Stimulated activated naive CD8-positive, alpha-beta T cell treated with anti-CD3 and anti-CD28 coated beads, Interleukin-15, amount 100 ng/mL, for 72 hours (primary cell): ENCODE data around the gene DRC3.

Experiments
- ATAC-seq: fragments of 150-1000 bp; cut with Tn5 transposase; 2 replicates; pipeline ENCODE4 v1.10.0; 2021; ENCODE audit warnings: mild to moderate bottlenecking, moderate library complexity
- DNase-seq, 2 donors: peaks; one replicate each; pipeline ENCODE4 v3.0.0; 2021 to 2022
- H3K27ac Mint-ChIP-seq, 2 donors: one replicate each; pipeline ENCODE4 v1.8.0; 2022; ENCODE audit warnings: mild to moderate bottlenecking in 2 of 2, mixed read lengths in 2 of 2, moderate library complexity in 2 of 2
- H3K27me3 Mint-ChIP-seq: one replicate; pipeline ENCODE4 v1.8.0; 2022; ENCODE audit warnings: mixed read lengths
- H3K4me1 Mint-ChIP-seq: one replicate; pipeline ENCODE4 v1.8.0; 2022; ENCODE audit warnings: mild to moderate bottlenecking, mixed read lengths
- H3K4me3 Mint-ChIP-seq, 2 donors: one replicate each; pipeline ENCODE4 v1.8.0; 2022; ENCODE audit warnings: mild to moderate bottlenecking in 2 of 2, mixed read lengths in 2 of 2, moderate library complexity in 1 of 2
- H3K9me3 Mint-ChIP-seq, 2 donors: one replicate each; pipeline ENCODE4 v1.8.0; 2022; ENCODE audit warnings: mixed read lengths in 2 of 2

Gene DRC3

DNA sequence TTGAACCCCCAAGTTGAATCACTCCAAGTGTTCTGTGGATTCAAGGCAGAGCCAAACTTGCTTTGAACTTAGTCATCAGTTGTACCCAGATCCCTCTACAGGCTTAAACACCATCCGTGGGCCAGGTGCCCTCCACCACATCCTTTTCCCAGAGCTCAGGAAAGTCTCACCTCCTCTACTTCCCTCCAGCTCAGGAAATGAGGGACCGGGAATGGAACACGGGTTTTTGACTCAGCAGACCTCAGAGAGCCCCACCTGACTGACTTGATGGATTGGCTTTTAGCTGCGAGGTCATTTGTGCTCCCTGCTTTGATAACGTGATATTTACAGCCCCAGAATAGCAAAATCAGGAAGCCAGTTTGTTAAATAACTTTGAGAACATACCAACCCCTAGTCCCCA lies 86.6 kb downstream of the DRC3 start:
- Mint-ChIP-seq H3K4me3 (no peak overlapping the region), H3K27me3 (no peaks in the 10 kb centered on the region), H3K27ac (peak overlapping the region in 1 of 2 donors; percentile 91), H3K4me1 (no peaks in the 10 kb centered on the region), H3K9me3 (no peaks in the 10 kb centered on the region)
- no peak for ATAC-seq
- no peak for DNase-seq

DNA sequence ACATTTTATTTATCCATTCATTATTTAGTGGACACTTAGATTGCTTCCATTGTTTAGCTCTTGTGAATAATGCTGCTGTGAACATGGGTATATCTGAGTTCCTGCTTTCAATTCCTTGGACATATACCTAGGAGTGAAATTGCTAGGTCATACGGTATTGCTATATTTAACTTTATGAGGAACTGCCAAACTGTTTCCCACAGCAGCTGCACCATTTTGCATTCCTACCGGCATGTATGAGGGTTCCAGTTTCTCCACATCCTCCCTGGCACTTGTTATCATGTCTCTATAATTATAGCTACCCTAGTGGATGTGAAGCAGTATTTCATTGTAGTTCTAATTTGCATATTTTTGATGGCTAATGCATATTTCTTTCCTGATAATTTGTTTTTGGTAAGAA lies 91.4 kb downstream of the DRC3 start:
- H3K4me3 Mint-ChIP-seq, result no peak overlapping the region
- ATAC-seq (no peak), DNase-seq (no peak)
- no peaks in the 10 kb centered on the region for H3K4me1 Mint-ChIP-seq
- no peaks in the 10 kb centered on the region for H3K9me3 Mint-ChIP-seq
- no peaks in the 10 kb centered on the region for H3K27me3 Mint-ChIP-seq
- H3K27ac Mint-ChIP-seq, result no peak overlapping the region

DNA sequence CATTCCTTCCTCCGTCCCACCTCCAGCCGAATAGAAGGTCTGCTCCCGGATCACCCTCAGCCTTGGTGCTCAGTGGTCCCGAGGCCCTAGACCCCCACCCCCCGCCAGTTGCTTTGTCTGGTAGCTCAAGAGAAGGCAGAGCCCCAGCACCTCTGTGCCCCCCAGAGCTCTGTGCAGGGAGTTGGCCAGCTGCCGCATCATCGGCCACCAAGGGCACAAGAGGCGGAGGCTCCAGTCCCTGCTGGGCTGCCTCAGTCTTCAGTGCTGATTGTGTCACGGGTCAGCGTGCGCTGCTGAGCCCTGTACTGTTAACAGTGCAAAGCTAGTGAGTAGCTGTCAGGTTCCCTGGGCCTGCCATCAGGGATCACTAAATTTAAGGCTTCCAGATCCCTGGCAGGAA lies 92.9 kb downstream of the DRC3 start:
- Mint-ChIP-seq H3K4me1 (peaks cover under 1% of the 10 kb centered on the region), H3K4me3 (no peak overlapping the region), H3K27me3 (no peaks in the 10 kb centered on the region), H3K27ac (no peak overlapping the region), H3K9me3 (no peaks in the 10 kb centered on the region)
- no peak for ATAC-seq
- no peak for DNase-seq
